Heart left ventricle (tissue), 16 donors: ENCODE results near the gene ACVRL1. TPM values are rescaled to one million over a fixed set of nuclear protein-coding genes. Genes with fewer than 3 reads are reported as not detected.
A peak's percentile ranks its signal among the peaks of the same experiment; 100 is the strongest.

Source experiments
- ATAC-seq, 4 donors: fragments of 200-7000 bp; cut with Tn5 transposase; one replicate each; pipeline ENCODE4 v1.9.1; 2020 to 2022; ENCODE audit warnings: moderate library complexity in 4 of 4, mild to moderate bottlenecking in 3 of 4, moderate number of reproducible peaks in 1 of 4
- DNase-seq, 5 donors: peaks; one replicate each; pipeline ENCODE4 v3.0.0-alpha.2; 2020
- H3K27ac ChIP-seq, 12 donors: fragments of 200-600 bp; sonication (generic) in 4 of 12; one replicate each; pipeline versions ENCODE4 v1.5.0 to v1.8.0; 2016 to 2022; ENCODE audit warnings: mild to moderate bottlenecking in 2 of 12
- H3K27me3 ChIP-seq, 9 donors: fragments of 200-600 bp; sonication (generic) in 2 of 9; one replicate each; pipeline versions ENCODE4 v1.5.1 to v1.8.0; 2016 to 2022; ENCODE audit warnings: mild to moderate bottlenecking in 3 of 9
- H3K36me3 ChIP-seq, 9 donors: fragments of 200-600 bp; sonication (generic) in 2 of 9; one replicate each; pipeline versions ENCODE4 v1.5.0 to v1.8.0; 2018 to 2022; ENCODE audit warnings: mild to moderate bottlenecking in 2 of 9
- H3K4me1 ChIP-seq, 12 donors: fragments of 200-600 bp; sonication (generic) in 4 of 12; one replicate each; pipeline versions ENCODE4 v1.5.0 to v1.8.0; 2016 to 2022; ENCODE audit warnings: mild to moderate bottlenecking in 3 of 12
- H3K4me3 ChIP-seq, 12 donors: fragments of 200-600 bp; sonication (generic) in 4 of 12; one replicate each; pipeline versions ENCODE4 v1.5.0 to v1.8.0; 2017 to 2022; ENCODE audit warnings: mild to moderate bottlenecking in 9 of 12, moderate library complexity in 4 of 12
- H3K9me3 ChIP-seq, 12 donors: fragments of 200-600 bp; sonication (generic) in 4 of 12; one replicate each; pipeline versions ENCODE4 v1.5.0 to v1.8.0; 2016 to 2022; ENCODE audit warnings: mild to moderate bottlenecking in 1 of 12
- CTCF ChIP-seq, 12 donors: fragments of 200-600 bp; sonication (generic) in 4 of 12; IDR thresholded peaks; one replicate each; pipeline versions ENCODE4 v1.5.0 to v1.8.0; 2018 to 2022; ENCODE audit warnings: antibody characterized with exemption in 12 of 12, mild to moderate bottlenecking in 5 of 12
- POLR2A ChIP-seq, 2 donors: fragments of 450-650 bp; IDR thresholded peaks; one replicate each; pipeline ENCODE4 v1.6.1; 2017; ENCODE audit warnings: antibody characterized with exemption in 2 of 2, mild to moderate bottlenecking in 2 of 2, moderate library complexity in 2 of 2
- WGBS, 4 donors: extraction: QIAGEN DNeasy Blood & Tissue Kit in 2 of 4; methylation state at CpG; one replicate each; pipeline versions ENCODE4 v1.1.5 to v1.1.7; 2013 to 2018; 5-methylcytosine and 5-hydroxymethylcytosine counted together
- intact Hi-C, 10 donors: fragments of 100-400 bp; cut with DNase I; formaldehyde crosslinking; loops; one replicate each; pipeline versions ENCODE4 v1.11.1 to v1.14.2; 2022
- polyA plus RNA-seq, 2 donors: library from polyadenylated mRNA; stranded (reverse); fragments of 200-250 nt; gene quantifications; one replicate each; pipeline ENCODE4 v1.2.3, GENCODE V29; 2013
- total RNA-seq, 9 donors: library from RNA; depleted of rRNA in 2 of 9; stranded (reverse); fragments of >200 nt in 2 of 9; fragmentation: NEBNext Ultra II Directional in 3 of 9; extraction: Animal tissue kit (Norgen Biotek cat#: 25700) in 3 of 9; gene quantifications; one replicate each; pipeline versions ENCODE4 v1.1.0 to v1.2.4, GENCODE V29; 2016 to 2023
- donor health status: ischemic (EF 13 %, LVEDD 7.1; RV severe dilation, severe dysfunction).
- donor health status: healthy with polysubstance abuse.
- donor health status: DM: no; HTN: yes; CAD: no.
- donor health status: DM: no; HTN: no; CAD: no.
- donor health status: ischemic (EF 25% LVEDD 6.9; RV normal size, moderate dysfunction).
- donor health status: ischemic (EF 25% LVEDD 5.7; RV mildly dilated, moderate dysfunction).
- donor health status: healthy.
- donor health status: DM: yes; HTN: yes; CAD: no.
- donor health status: ischemic (EF 35%, LVEDD 5.7; RV mildly dilated, moderate dysfunction).
- donor health status: nonischemic (EF 11% LVEDD 7.7; RV severe dilation, severe dysfunction).
- donor health status: DM: yes; HTN: yes; CAD: no.
- donor health status: PGD.
- donor health status: ischemic (EF 29% LVEDD 5.4; RV normal size, mild dysfunction).
- donor health status: nonischemic (EF 23%, LVEDD 6.1; RV moderate dilation, normal function).

The ACVRL1 gene
- total and polyA plus RNA-seq, 11 donors = 20.5 to 116 (median 33.4) TPM

GRCh38 chr12:51873251-51873994 is 33.9 kb upstream of the ACVRL1 start:
- intact Hi-C loops = loop anchor here in 7 of 10 donors (5.0 to 10.0 kb wide), 10 partner anchors 49 to 451 kb away; partner anchors contain the start of gene SLC4A8 (in 3 of the 7)
- Histone ChIP-seq H3K4me1 (peaks cover 0 to 32% (median 10%) of the 10 kb centered on the region in 12 donors), H3K4me3 (no peak overlapping the region), H3K36me3 (no peaks in the 10 kb centered on the region), H3K27ac (no peak overlapping the region), H3K27me3 (peaks cover 0 to 14% (median 8%) of the 10 kb centered on the region in 9 donors), H3K9me3 (no peaks in the 10 kb centered on the region)
- TF ChIP-seq CTCF (IDR thresholded peaks at IDR 0.05) = no peak
- TF ChIP-seq POLR2A (IDR thresholded peaks at IDR 0.05) = no peak
- peak in 1 of 5 donors; percentile 44 for DNase-seq
- ATAC-seq = no peak
- WGBS, 4 donors = 87 to 96% (median 87%) methylated on average over 8 of the region's 8 CpGs

- ATAC-seq (no peak), DNase-seq (no peak)
- Histone ChIP-seq H3K9me3 (no peaks in the 10 kb centered on the region), H3K27ac (no peak overlapping the region), H3K27me3 (peaks cover 0 to 8% (median 4%) of the 10 kb centered on the region in 9 donors), H3K4me3 (no peak overlapping the region), H3K36me3 (no peaks in the 10 kb centered on the region), H3K4me1 (peaks cover 0 to 27% (median 6%) of the 10 kb centered on the region in 12 donors)
- no peak for TF ChIP-seq POLR2A (IDR thresholded peaks at IDR 0.05)
- TF ChIP-seq CTCF (IDR thresholded peaks at IDR 0.05) = no peak
- intact Hi-C loops = loop anchor here in 7 of 10 donors (2.0 to 10.0 kb wide), 11 partner anchors 49 to 453 kb away; partner anchors contain the start of gene SLC4A8 (in 3 of the 7)
- 66 to 71% (median 70%) methylated on average over 8 of the region's 8 CpGs for WGBS, 4 donors
Measured at GRCh38 chr12:51874000-51874399, 33.3 kb upstream of the ACVRL1 start.

DNA sequence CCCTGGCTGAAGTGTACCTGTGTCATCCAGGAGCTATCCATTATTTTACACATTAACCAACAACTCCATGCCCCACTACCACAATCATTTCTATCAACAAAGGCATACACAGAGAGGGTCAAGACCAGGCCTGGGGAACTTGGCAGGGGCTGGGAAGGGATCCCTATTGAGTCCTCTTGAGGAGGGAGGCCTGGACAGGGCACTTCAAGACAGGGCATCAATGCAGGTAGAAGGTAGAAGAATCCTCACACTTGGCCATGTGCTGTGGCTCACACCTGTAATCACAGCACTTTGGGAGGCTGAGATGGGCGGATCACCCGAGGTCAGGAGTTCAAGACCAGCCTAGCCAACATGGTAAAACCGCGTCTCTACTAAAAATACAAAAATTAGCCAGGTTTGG is 32.8 kb upstream of the ACVRL1 start:
- H3K4me3 ChIP-seq = no peak overlapping the region
- no peaks in the 10 kb centered on the region for H3K36me3 ChIP-seq
- intact Hi-C loops = loop anchor here in 7 of 10 donors (2.0 to 10.0 kb wide), 11 partner anchors 50 to 454 kb away; partner anchors contain the start of gene SLC4A8 (in 3 of the 7)
- TF ChIP-seq POLR2A (IDR thresholded peaks at IDR 0.05) = no peak
- TF ChIP-seq CTCF (IDR thresholded peaks at IDR 0.05) = no peak
- no peaks in the 10 kb centered on the region for H3K9me3 ChIP-seq
- DNase-seq (peak in 1 of 5 donors; percentile 20), ATAC-seq (no peak)
- H3K27ac ChIP-seq = no peak overlapping the region
- peaks cover 0 to 3% (median 0%) of the 10 kb centered on the region in 9 donors for H3K27me3 ChIP-seq
- H3K4me1 ChIP-seq = peaks cover 0 to 22% (median 1%) of the 10 kb centered on the region in 12 donors
- WGBS, 4 donors = 91 to 95% (median 94%) methylated on average over 4 of the region's 4 CpGs

- H3K27me3 ChIP-seq = no peaks in the 10 kb centered on the region
- no peak for ATAC-seq
- DNase-seq = no peak
- H3K27ac ChIP-seq = no peak overlapping the region
- TF ChIP-seq POLR2A (IDR thresholded peaks at IDR 0.05) (no peak), CTCF (IDR thresholded peaks at IDR 0.05) (no peak)
- 78 to 82% (median 78%) methylated on average over 3 of the region's 3 CpGs for WGBS, 4 donors
- H3K4me3 ChIP-seq = no peak overlapping the region
- no peaks in the 10 kb centered on the region for H3K36me3 ChIP-seq
- no peaks in the 10 kb centered on the region for H3K9me3 ChIP-seq
- intact Hi-C loops = loop anchor here in 9 of 10 donors (5.0 to 10.0 kb wide), 8 partner anchors 54 to 462 kb away; partner anchors contain the start of gene SLC4A8 (in 7 of the 9)
- no peaks in the 10 kb centered on the region for H3K4me1 ChIP-seq
Measured at GRCh38 chr12:51879102-51879501, 28.2 kb upstream of the ACVRL1 start.
